ENCODE results near the gene GSG1. TPM values are rescaled to one million over a fixed set of nuclear protein-coding genes. Genes with fewer than 3 reads are reported as not detected.

Gene GSG1
- total and polyA plus RNA-seq, 2 of the 8 experiments (the other 6 are each of a cell fraction or from before 2014, with no cell fraction given): 0.89 to 1.4 TPM

- TF ChIP-seq CHD7 (IDR thresholded peaks at IDR 0.05; ENCODE audit: insufficient replicate concordance, low read length) (no peak), EP300 (IDR thresholded peaks at IDR 0.05; ENCODE audit: borderline replicate concordance in 1 of 2, low read depth in 2 of 2, low read length in 2 of 2) (no peak), SP2 (IDR thresholded peaks at IDR 0.05; ENCODE audit: low read length) (no peak), PHF8 (conservative IDR thresholded peaks at IDR 0.05; ENCODE audit: low read depth, low read length) (no peak), KDM5A (IDR thresholded peaks at IDR 0.05; ENCODE audit: low read length) (no peak), EZH2 (IDR thresholded peaks at IDR 0.05; ENCODE audit: low read depth, low read length, severe bottlenecking) (no peak), BCL11A (IDR thresholded peaks at IDR 0.05; ENCODE audit: low read depth in 2 of 2, low read length in 2 of 2) (no peak), ZNF274 (IDR thresholded peaks at IDR 0.05; ENCODE audit: borderline replicate concordance, extremely low read depth, low read length) (no peak), ASH2L (IDR thresholded peaks at IDR 0.05; ENCODE audit: low read length) (no peak), KDM1A (IDR thresholded peaks at IDR 0.05; ENCODE audit: borderline replicate concordance, low read length) (no peak), MAFK (IDR thresholded peaks at IDR 0.05; ENCODE audit: low read depth, low read length) (no peak), EGR1 (IDR thresholded peaks at IDR 0.05; ENCODE audit: borderline replicate concordance, low read depth, low read length) (no peak)
Measured at GRCh38 chr12:13148485-13148847, 45.0 kb upstream of the GSG1 start (continued).

Data from H1 (cell line).